Measurements from ENCODE around the gene CDIPT.

Gene CDIPT

DNA sequence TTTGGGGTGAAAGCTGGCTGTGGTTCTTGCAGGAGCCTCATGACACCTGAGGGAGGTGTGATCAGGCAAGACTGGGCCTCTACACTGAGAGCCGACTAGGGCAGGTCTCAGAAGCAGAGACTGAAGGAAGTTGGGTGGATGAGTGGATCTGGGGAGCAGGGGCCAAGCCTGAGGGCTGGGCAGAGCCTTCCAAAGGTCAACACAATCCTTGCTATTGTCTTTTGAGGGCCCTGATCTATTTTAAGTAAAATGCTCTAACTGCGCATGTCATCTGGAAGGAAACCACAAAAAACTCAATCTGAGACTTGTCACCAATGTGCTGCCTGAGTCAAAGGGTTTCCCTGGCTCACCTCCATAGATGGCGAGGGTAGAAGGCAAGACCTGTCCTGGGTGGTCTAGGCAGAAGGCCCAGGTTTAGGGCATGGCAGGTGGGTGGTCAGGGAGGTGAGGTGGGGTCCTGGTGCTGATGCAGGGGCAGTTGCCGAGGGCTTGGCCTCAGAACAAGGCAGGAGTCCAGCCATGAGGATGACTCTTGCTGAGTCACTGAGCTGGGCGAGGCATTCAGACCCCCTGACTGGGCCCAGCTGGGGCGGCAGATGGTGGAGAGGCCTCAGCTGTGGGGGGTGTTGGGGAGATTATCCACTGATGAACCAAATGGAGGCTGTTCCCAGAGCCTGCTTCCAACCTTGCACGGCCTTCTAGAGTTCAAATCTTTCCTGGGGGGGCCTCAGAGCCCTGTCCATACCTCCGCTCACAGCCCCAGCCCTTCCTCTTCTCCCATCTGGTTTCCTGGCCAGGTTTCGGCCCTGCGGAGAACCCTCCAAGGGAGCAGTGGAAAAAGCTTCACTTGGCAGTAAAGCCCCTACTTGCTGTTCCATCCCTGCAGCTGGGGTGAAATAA, 37.6 kb downstream of the CDIPT start:
- peak overlapping the region; percentile 45; the same call in 1 of the 2 replicates for H3K27ac ChIP-seq (ENCODE audit: low read depth, low read length)
- H3K9me3 ChIP-seq (ENCODE audit: insufficient read depth, low read depth, low read length): no peaks in the 10 kb centered on the region
- H3K36me3 ChIP-seq (ENCODE audit: insufficient read depth, low read length): peaks cover 7% of the 10 kb centered on the region; the same call in 1 of the 2 replicates
- peak overlapping the region; percentile 33 for H3K9ac ChIP-seq (ENCODE audit: low read depth, low read length)
- H3K4me3 ChIP-seq (ENCODE audit: low read length): no peak overlapping the region
- H3K4me1 ChIP-seq (ENCODE audit: insufficient read depth, low read length): peaks cover 13% of the 10 kb centered on the region
- 79% methylated on average over 10 of the region's 10 CpGs for WGBS
- no peaks in the 10 kb centered on the region for H3K27me3 ChIP-seq (ENCODE audit: insufficient read depth, low read length)

DNA sequence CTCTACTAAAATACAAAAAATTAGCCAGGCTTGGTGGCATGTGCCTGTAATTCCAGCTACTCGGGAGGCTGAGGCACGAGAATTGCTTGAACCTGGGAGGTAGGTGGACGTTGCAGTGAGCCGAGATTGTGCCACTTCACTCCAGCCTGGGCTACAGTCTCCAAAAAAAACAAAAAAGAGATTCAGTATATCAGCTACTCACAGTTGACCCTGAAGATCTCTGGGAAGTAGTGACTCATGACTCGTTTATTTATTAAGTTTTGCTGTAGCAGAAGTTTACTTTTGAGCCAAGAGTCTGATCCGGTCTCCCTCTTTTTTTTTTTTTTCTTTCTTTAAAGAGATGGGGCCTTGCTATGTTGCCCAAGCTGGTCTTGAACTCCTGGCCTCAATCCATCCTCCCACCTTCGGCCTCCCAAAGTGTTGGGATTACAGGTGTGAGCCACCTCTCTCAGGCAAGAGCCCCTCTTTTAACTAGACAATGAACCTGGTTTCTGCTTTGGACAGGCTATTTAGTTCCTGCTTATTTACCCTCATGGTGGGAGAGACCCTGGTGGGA, 38.4 kb downstream of the CDIPT start:
- H3K9ac ChIP-seq (ENCODE audit: low read depth, low read length): no peak overlapping the region
- no peak overlapping the region for H3K27ac ChIP-seq (ENCODE audit: low read depth, low read length)
- no peak overlapping the region for H3K4me3 ChIP-seq (ENCODE audit: low read length)
- no peaks in the 10 kb centered on the region for H3K9me3 ChIP-seq (ENCODE audit: insufficient read depth, low read depth, low read length)
- H3K27me3 ChIP-seq (ENCODE audit: insufficient read depth, low read length): no peaks in the 10 kb centered on the region
- H3K36me3 ChIP-seq (ENCODE audit: insufficient read depth, low read length): peaks cover 14% of the 10 kb centered on the region
- H3K4me1 ChIP-seq (ENCODE audit: insufficient read depth, low read length): peaks cover 13% of the 10 kb centered on the region
- WGBS: 93% methylated on average over 7 of the region's 7 CpGs

DNA sequence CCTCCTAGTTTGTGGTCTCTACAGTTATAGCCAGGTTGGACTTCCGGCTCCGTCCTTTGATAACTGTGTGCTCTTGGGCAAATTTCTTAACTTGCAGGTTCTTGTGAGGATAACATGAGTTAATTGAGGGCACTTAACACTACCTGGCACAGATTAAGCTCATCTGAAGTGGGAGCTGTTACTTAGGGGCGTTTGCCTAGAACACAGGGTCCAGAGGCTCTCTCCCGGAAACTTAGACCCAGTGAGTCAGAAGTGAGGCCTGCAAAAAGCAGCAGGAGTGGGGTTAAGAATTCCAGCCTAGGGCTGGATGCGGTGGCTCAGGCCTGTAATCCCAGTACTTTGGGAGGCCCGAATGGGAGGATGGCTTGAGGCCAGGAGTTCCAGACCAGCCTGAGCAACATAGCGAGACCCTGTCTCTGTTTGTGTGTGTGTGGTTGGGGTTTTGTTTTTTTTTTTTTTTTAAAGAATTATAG, 41.3 kb downstream of the CDIPT start:
- H3K4me1 ChIP-seq (ENCODE audit: insufficient read depth, low read length): peaks cover 13% of the 10 kb centered on the region
- 88% methylated on average over 7 of the region's 7 CpGs for WGBS
- H3K27ac ChIP-seq (ENCODE audit: low read depth, low read length): no peak overlapping the region
- peaks cover 33% of the 10 kb centered on the region for H3K36me3 ChIP-seq (ENCODE audit: insufficient read depth, low read length)
- H3K27me3 ChIP-seq (ENCODE audit: insufficient read depth, low read length): no peaks in the 10 kb centered on the region
- H3K4me3 ChIP-seq (ENCODE audit: low read length): no peak overlapping the region
- H3K9ac ChIP-seq (ENCODE audit: low read depth, low read length): no peak overlapping the region
- no peaks in the 10 kb centered on the region for H3K9me3 ChIP-seq (ENCODE audit: insufficient read depth, low read depth, low read length)

DNA sequence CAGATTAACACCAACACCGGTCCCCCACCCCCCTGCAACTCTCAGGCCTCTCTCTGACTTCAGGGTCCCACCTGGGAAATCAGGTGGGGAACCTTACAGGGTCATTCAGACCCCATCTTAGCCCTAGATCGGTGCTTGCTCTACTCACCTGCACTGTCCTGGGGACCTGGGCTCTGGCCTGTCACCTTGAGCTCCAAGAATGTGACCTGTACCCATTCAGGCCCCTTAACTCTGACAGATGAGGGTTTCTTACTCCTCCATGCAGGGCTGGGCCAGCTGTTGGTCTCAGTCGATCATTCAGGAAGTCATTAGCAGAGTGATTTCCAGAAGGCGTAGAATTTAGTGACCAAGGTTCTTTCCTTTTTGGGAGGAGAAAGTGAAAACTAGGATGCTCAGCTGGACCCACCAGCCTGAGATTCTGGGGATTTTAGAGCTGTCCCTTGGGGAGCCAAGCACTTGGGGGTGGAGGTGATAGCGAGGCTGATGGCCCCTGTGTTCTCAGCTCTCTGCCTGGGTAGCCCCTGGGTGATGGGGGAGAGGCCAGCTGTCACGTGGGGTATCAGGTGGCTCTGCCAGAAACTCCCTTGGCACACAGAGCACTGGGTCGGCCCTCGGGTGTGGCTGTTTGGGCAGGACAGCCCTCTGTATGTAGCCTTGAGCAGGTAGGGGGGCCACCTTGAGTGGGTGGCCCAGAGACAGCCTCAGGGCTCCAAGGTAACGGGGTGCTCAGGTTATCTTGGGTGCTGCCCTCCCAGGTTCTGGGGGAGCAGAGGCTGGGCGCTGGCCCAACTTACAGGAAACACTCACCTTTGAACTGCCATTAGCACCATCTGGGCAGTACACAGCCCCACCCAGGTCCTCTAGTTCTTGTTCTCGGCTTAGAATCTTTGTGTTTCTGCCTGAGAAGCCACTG, 42.0 kb downstream of the CDIPT start:
- no peak overlapping the region for H3K9ac ChIP-seq (ENCODE audit: low read depth, low read length)
- H3K27me3 ChIP-seq (ENCODE audit: insufficient read depth, low read length): no peaks in the 10 kb centered on the region
- no peaks in the 10 kb centered on the region for H3K9me3 ChIP-seq (ENCODE audit: insufficient read depth, low read depth, low read length)
- peaks cover 33% of the 10 kb centered on the region for H3K36me3 ChIP-seq (ENCODE audit: insufficient read depth, low read length)
- no peak overlapping the region for H3K27ac ChIP-seq (ENCODE audit: low read depth, low read length)
- H3K4me1 ChIP-seq (ENCODE audit: insufficient read depth, low read length): peaks cover 13% of the 10 kb centered on the region
- H3K4me3 ChIP-seq (ENCODE audit: low read length): peak overlapping the region; percentile 31; the same call in 1 of the 2 replicates
- WGBS: 90% methylated on average over 11 of the region's 11 CpGs

- Histone ChIP-seq H3K36me3 (ENCODE audit: insufficient read depth, low read length) (peaks cover 33% of the 10 kb centered on the region), H3K9me3 (ENCODE audit: insufficient read depth, low read depth, low read length) (no peaks in the 10 kb centered on the region), H3K4me1 (ENCODE audit: insufficient read depth, low read length) (peaks cover 8% of the 10 kb centered on the region), H3K27ac (ENCODE audit: low read depth, low read length) (no peak within 1 kb of the TSS; the same call in 1 of the 2 replicates), H3K4me3 (ENCODE audit: low read length) (peak within 1 kb of the TSS; percentile 31; the same call in 1 of the 2 replicates), H3K27me3 (ENCODE audit: insufficient read depth, low read length) (no peaks in the 10 kb centered on the region), H3K9ac (ENCODE audit: low read depth, low read length) (no peak within 1 kb of the TSS)
- 80% methylated on average over 4 of the region's 4 CpGs for WGBS
Observed at GRCh38 chr16:29820271-29820701, 42.7 kb downstream of the CDIPT start, which contains the start of gene MVP. MVP (plus strand) TSS chr16:29820462; CDS start chr16:29830550, 10,088 bp downstream.

- Histone ChIP-seq H3K27me3 (ENCODE audit: insufficient read depth, low read length) (no peaks in the 10 kb centered on the region), H3K4me1 (ENCODE audit: insufficient read depth, low read length) (0 out of 2 replicates have a peak, but pooled peaks cover 7% of the 10 kb centered on the region), H3K27ac (ENCODE audit: low read depth, low read length) (no peak overlapping the region), H3K4me3 (ENCODE audit: low read length) (no peak overlapping the region), H3K9ac (ENCODE audit: low read depth, low read length) (no peak overlapping the region), H3K36me3 (ENCODE audit: insufficient read depth, low read length) (peaks cover 33% of the 10 kb centered on the region), H3K9me3 (ENCODE audit: insufficient read depth, low read depth, low read length) (no peaks in the 10 kb centered on the region)
- 91% methylated on average over 15 of the region's 15 CpGs for WGBS
Observed at GRCh38 chr16:29819506-29819905, 43.5 kb downstream of the CDIPT start.

GRCh38 chr16:29818082-29818481, 44.9 kb downstream of the CDIPT start:
- Histone ChIP-seq H3K27me3 (ENCODE audit: insufficient read depth, low read length) (no peaks in the 10 kb centered on the region), H3K4me1 (ENCODE audit: insufficient read depth, low read length) (peaks cover 15% of the 10 kb centered on the region; the same call in 1 of the 2 replicates), H3K36me3 (ENCODE audit: insufficient read depth, low read length) (peaks cover 33% of the 10 kb centered on the region), H3K4me3 (ENCODE audit: low read length) (no peak overlapping the region), H3K9ac (ENCODE audit: low read depth, low read length) (no peak overlapping the region), H3K27ac (ENCODE audit: low read depth, low read length) (no peak overlapping the region), H3K9me3 (ENCODE audit: insufficient read depth, low read depth, low read length) (no peaks in the 10 kb centered on the region)
- 96% methylated on average over 4 of the region's 4 CpGs for WGBS

DNA sequence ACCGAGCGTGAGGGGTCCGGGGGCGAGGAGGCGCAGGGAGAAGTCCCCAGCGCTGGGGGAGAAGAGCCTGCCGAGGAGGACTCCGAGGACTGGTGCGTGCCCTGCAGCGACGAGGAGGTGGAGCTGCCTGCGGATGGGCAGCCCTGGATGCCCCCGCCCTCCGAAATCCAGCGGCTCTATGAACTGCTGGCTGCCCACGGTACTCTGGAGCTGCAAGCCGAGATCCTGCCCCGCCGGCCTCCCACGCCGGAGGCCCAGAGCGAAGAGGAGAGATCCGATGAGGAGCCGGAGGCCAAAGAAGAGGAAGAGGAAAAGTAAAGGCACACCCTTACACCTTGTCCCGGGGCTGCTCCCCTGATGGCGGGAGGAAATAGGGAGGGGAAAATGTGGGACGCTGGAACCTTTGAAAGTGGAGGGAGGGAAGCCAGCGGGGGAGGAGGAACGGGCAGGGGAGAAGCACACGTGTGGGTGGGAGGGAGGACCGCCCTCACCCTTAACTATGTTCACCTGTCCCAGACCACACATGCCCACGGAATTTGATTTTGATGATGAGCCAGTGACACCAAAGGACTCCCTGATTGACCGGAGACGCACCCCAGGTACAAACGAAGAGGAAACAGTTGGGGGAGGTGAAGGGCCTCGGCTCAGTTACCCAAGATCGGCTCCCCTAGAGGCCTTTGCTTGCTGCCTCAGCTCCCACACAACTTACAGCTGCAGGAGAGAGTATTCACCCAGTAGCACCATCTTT, 46.2 kb downstream of the CDIPT start:
- peaks cover 18% of the 10 kb centered on the region; the same call in 1 of the 2 replicates for H3K4me1 ChIP-seq (ENCODE audit: insufficient read depth, low read length)
- peak overlapping the region; percentile 82 for H3K4me3 ChIP-seq (ENCODE audit: low read length)
- peaks cover 33% of the 10 kb centered on the region for H3K36me3 ChIP-seq (ENCODE audit: insufficient read depth, low read length)
- no peaks in the 10 kb centered on the region for H3K27me3 ChIP-seq (ENCODE audit: insufficient read depth, low read length)
- peak overlapping the region; percentile 75 for H3K27ac ChIP-seq (ENCODE audit: low read depth, low read length)
- peak overlapping the region; percentile 78 for H3K9ac ChIP-seq (ENCODE audit: low read depth, low read length)
- WGBS: 2% methylated on average over 34 of the region's 37 CpGs
- H3K9me3 ChIP-seq (ENCODE audit: insufficient read depth, low read depth, low read length): no peaks in the 10 kb centered on the region

- Histone ChIP-seq H3K4me3 (ENCODE audit: low read length) (peak within 1 kb of the TSS; percentile 82), H3K4me1 (ENCODE audit: insufficient read depth, low read length) (peaks cover 18% of the 10 kb centered on the region; the same call in 1 of the 2 replicates), H3K27me3 (ENCODE audit: insufficient read depth, low read length) (no peaks in the 10 kb centered on the region), H3K27ac (ENCODE audit: low read depth, low read length) (peak within 1 kb of the TSS; percentile 77), H3K36me3 (ENCODE audit: insufficient read depth, low read length) (peaks cover 33% of the 10 kb centered on the region), H3K9me3 (ENCODE audit: insufficient read depth, low read depth, low read length) (no peaks in the 10 kb centered on the region), H3K9ac (ENCODE audit: low read depth, low read length) (peak within 1 kb of the TSS; percentile 78)
- WGBS: under 1% methylated on average over 64 of the region's 70 CpGs
Observed at GRCh38 chr16:29815793-29816693, 47.0 kb downstream of the CDIPT start, which contains the start of gene PAGR1. PAGR1 (plus strand) TSS chr16:29816152; CDS start chr16:29816526, 374 bp downstream.

Measured in HUES64 (cell line).